Hair follicular keratinocyte (primary cell): ENCODE results near the gene RAB3D. TPM values are rescaled to one million over a fixed set of nuclear protein-coding genes. Genes with fewer than 3 reads are reported as not detected.

ENCODE experiments used
- total RNA-seq: library from RNA; depleted of rRNA; stranded (reverse); fragments of >200 nt; gene quantifications from 2 replicates; pipeline ENCODE4 v1.2.3, GENCODE V29; 2015

RAB3D gene
- total RNA-seq, result 42.8 and 59.5 TPM in 2 replicates

GRCh38 chr19:11339254-11340098, at the start of gene RAB3D:
Gene RAB3D (minus strand): TSS chr19:11339657. CDS start chr19:11337399, 2,258 bp downstream.

GRCh38 chr19:11374433-11375142, 35.1 kb upstream of the RAB3D start, which contains the start of gene SWSAP1:
Gene SWSAP1 (plus strand): TSS chr19:11374666. CDS start chr19:11374681, 15 bp downstream.

GRCh38 chr19:11355160-11356073, 16.0 kb upstream of the RAB3D start, which contains the start of gene PLPPR2:
Gene PLPPR2 (plus strand): TSS chr19:11355432. CDS start chr19:11357674, 2,242 bp downstream.

GRCh38 chr19:11346104-11346940, 6.9 kb upstream of the RAB3D start, which contains the start of the genes CCDC159 and TMEM205:
Gene CCDC159 (plus strand): TSS chr19:11346519. CDS start chr19:11346607, 88 bp downstream.
Gene TMEM205 (minus strand): TSS chr19:11346268. CDS start chr19:11345619, 649 bp downstream.

GRCh38 chr19:11295665-11296245, 43.7 kb downstream of the RAB3D start, which contains the start of gene TSPAN16:
Gene TSPAN16 (plus strand): TSS chr19:11296160. CDS start chr19:11296298, 138 bp downstream.

Other genes with a start within 250 kb of the RAB3D start
- 14.7 and 43.4 TPM in 2 replicates for gene SPC24, start 183.9 kb downstream of the RAB3D start, total RNA-seq
- 15.2 and 19.4 TPM in 2 replicates for gene KANK2, start 142.1 kb downstream of the RAB3D start, total RNA-seq
- gene ANGPTL8, start 100.0 kb downstream of the RAB3D start, total RNA-seq, result not detected in 2 replicates
- 30.8 and 61.5 TPM in 2 replicates for gene DOCK6, start 77.1 kb downstream of the RAB3D start, total RNA-seq
- not detected in 2 replicates for gene TSPAN16, start 43.5 kb downstream of the RAB3D start, total RNA-seq
- 202 and 213 TPM in 2 replicates for gene TMEM205, start 6.6 kb upstream of the RAB3D start, total RNA-seq
- gene CCDC159, start 6.9 kb upstream of the RAB3D start, total RNA-seq, result 3.4 and 5.3 TPM in 2 replicates
- gene PLPPR2, start 15.8 kb upstream of the RAB3D start, total RNA-seq, result 11.5 and 15.8 TPM in 2 replicates
- gene SWSAP1, start 35.0 kb upstream of the RAB3D start, total RNA-seq, result 2.7 and 3.9 TPM in 2 replicates
- gene EPOR, start 44.7 kb upstream of the RAB3D start, total RNA-seq, result 3.4 and 5.0 TPM in 2 replicates
- gene RGL3, start 79.7 kb upstream of the RAB3D start, total RNA-seq, result not detected in 2 replicates
- not detected in 2 replicates for gene ODAD3, start 95.5 kb upstream of the RAB3D start, total RNA-seq
- gene PRKCSH, start 96.0 kb upstream of the RAB3D start, total RNA-seq, result 157 and 216 TPM in 2 replicates
- 0.70 TPM in 1 of 2 replicates, not detected in the other for gene ELAVL3, start 141.4 kb upstream of the RAB3D start, total RNA-seq
- gene ZNF653, start 166.2 kb upstream of the RAB3D start, total RNA-seq, result 6.7 and 8.4 TPM in 2 replicates
- gene ECSIT, start 189.5 kb upstream of the RAB3D start, total RNA-seq, result 54.9 and 71.0 TPM in 2 replicates
- gene CNN1, start 199.2 kb upstream of the RAB3D start, total RNA-seq, result not detected in 2 replicates
- gene ELOF1, start 219.6 kb upstream of the RAB3D start, total RNA-seq, result 45.7 and 54.3 TPM in 2 replicates
- gene ACP5, start 238.0 kb upstream of the RAB3D start, total RNA-seq, result 20.6 and 32.1 TPM in 2 replicates